Keratinocyte (primary cell): ENCODE measurements around the gene POLR3K.

Experiments used
- CTCF ChIP-seq, 3 experiments: IDR thresholded peaks in 1 of 3; conservative IDR thresholded peaks in 1 of 3; optimal IDR thresholded peaks in 1 of 3; 2 replicates in 2 of 3; 3 replicates in 1 of 3; pipeline versions ENCODE3 to v1.5.1; 2011; ENCODE audit warnings: low read length in 3 of 3, mild to moderate bottlenecking in 3 of 3, moderate library complexity in 2 of 3, control low read depth in 1 of 3, inconsistent platforms in 1 of 3; ENCODE audit not compliant: insufficient read depth in 2 of 3; ENCODE audit errors: extremely low read depth in 1 of 3
- EZH2 ChIP-seq: IDR thresholded peaks from one replicate; pipeline ENCODE4 v1.6.1; 2012; ENCODE audit warnings: inconsistent platforms, mild to moderate bottlenecking, low read length, moderate library complexity

DNA sequence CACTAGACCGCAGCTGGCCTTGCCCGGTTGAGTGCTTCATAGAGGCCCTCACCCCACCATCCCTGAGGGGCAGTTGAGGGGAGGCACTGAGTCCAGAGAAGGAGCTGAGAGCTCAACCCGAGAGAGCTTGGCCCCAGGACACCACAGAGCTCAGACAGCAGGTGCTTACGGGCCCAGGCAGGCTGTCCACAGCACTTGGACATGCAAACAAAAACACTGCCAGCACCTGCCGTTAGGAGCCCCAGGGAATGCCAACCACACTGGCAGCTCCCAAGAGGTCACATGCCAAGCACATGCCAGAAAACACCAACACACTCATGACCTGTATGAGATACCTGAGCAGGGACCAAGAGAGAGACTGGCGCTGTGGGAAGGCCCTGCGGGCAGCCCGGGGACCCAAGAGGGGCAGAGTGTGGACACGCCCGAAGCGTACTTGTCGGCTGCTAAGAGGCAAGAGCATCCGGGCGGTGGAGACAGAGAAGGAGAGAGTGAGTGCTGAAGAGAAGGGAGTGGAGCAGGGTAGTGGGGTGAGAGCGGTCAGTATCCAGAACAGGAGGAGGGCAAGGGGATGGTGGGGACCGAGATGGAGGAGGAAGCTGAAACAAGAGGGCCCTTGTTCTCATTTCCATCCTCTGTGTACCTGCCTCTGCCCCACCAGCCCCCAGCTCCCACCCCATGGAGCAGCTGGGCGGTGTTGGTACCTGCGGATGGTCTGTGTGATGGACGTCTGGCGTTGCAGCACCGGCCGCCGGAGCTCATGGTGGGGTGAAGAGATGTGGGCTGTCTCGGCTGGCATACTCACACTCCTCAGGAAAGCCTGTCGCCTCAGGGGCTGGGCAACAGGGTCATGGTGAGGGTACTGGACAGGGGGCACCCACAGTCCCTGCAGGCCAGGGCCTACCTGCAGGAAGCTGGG, 10.8 kb upstream of the POLR3K start:
- TF ChIP-seq CTCF (optimal IDR thresholded peaks at IDR 0.05 in 1 of 3, IDR thresholded peaks at IDR 0.05 in 1 of 3, conservative IDR thresholded peaks at IDR 0.05 in 1 of 3; ENCODE audit: extremely low read depth in 1 of 3, insufficient read depth in 2 of 3, low read length in 3 of 3): no peak
- no peak for TF ChIP-seq EZH2
